Measurements from ENCODE around the gene NRG2.

Gene NRG2

DNA sequence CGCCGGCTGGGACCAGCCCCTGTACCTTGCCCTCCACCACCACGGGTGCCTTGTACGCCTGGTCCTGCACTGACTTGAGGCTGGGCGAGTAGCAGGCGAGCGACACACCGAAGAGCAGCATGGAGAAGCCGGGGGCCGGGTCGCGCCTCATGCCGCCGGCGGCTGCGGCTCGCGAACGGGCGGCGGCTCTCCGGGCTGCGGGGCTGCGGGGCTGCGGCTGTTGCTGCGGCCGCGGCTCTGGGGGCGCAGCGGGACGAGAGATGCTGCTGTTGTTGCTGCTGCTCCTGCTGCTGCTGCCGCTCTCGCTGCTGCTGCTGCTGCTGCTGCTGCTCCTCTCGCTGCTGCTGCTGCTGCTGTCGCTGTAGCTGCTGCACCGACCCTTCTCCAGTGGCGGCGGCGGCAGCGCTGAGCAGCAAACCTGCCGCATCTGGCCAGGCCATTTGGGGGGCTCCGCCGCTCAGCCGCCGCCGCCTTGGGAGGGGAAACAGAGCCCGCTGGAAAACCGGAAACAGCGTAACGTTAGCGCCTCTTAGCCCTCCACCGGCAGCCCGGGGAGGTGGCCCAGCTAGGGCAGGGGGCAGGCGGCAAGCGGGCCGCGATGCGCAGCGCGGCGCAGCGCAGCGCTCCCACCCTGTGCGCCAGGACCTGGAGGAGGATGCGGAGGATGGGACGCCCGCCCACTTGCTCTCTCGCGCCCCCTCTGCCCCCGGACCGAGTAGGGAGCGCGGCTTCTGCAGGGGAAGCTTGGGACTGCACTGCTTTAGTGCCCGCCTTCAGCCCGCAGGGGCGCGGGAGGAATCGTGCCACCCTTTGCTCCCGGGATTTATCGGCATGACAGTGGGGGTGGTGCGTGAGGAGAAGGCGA is at the start of gene NRG2:
TSS of gene NRG2 (minus strand) at position 657 of the 865 bp plus-strand sequence.
- peak; percentile 72 for DNase-seq

DNA sequence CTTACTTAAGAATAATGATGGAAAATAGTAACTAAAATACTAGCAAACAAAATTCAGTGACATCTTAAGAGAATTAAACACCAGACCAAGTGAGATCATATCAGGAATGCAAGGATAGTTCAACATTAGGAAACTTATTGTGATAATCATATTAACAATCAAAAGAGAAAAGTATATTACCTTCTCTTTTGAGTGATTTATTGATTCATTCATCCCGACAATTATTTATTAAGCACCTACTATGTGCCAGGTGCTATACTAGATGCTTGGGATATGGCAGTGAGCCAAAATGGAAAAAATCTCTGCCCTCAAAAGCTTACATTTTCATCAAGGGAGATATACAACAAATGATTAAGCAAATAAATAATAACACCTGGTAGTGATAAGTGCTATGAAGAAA is 47.2 kb upstream of the NRG2 start:
- DNase-seq: no peak

DNA sequence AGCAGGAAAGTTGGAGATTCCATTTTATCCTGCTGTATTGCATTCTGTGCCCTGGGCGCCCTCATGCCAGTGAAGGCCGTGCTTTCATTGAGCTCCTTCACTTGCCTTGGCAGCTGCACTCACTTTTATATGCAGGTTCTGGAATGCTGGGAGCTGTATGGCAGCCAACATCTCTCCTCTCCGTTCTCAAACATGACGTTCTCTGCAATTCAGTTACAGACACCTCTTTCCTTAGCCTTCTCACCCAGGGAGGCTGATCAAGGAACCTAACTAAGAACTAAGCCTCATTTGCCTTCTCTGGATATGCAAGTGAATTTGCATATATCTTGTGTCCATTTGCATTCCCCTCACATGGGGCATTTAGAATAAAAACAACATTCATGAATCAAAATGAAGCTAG is 41.4 kb upstream of the NRG2 start:
- DNase-seq: no peak

DNA sequence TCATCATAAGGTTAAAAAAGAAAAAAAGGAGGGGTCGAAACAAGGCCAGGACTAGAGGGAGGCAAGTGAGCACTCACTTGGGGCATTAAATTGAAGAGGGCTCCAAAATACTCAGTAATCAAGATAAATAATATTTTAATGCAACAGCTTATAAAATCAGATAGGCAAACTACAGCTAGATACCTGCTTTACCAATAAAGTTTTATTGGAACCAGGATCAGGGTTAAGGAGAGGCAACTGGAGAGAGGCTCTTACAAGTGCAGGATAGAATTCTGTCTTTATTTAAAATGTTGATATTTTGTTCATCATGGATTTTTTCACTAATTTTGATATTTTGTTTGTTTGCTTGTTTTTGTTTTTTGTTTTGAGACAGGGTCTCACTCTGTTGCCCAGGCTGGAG is 40.6 kb upstream of the NRG2 start:
- DNase-seq: no peak

DNA sequence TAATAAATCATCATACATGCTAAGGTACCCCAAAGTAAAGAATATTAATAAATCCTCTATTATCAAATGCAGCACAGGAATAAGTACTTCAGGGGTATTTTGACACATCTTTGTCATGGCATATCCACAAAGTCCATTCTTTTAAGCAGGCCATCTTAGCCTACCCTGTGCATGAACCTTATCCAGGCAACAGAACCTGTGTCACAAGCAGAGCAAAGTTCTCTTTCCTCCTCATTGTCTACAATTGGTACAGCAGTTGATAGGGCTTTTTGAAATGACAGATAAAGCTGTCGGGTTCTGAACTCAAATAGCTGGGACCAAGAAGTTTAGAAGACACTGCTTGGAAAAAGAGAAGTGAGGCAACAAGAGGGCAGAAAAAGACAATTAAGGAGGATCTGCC is 40.0 kb upstream of the NRG2 start:
- no peak for DNase-seq

DNA sequence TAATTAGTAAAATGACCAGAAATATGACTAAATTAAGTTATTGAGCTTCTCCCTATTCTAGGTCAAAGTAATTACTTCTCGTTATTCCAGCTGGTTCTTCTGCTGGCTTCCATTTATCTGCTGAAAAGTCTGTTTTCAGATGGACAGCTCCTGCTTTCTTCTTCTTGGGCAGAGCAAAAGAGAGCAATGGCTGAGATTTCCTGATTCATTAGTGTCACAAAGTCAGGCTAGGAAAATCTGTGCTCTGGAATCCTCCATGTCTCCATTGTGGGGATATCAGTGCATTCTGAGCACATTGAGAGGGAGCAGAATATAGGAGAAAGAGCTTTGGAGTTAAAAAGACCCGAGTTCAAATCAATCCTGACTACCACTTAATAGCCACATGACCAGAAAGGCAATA is 33.7 kb upstream of the NRG2 start:
- no peak for DNase-seq

DNA sequence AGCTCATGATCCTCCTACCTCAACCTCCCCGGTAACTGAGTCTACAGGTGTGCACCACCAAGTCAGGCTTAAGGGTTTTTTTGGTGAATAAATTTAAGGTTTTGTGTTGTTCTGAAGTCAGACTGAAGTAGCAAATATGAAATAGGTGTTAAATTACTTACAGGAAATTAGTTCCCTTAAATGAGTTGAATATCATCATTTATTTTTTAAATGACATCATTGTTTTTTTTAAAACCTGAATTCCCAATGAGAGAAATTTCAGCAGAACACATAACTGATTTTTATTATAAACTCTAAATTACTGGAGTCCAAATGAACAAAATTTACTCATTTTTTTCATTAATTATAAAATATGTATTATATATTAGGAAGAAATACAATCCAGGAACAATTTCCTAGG is 33.0 kb upstream of the NRG2 start:
- DNase-seq: no peak

DNA sequence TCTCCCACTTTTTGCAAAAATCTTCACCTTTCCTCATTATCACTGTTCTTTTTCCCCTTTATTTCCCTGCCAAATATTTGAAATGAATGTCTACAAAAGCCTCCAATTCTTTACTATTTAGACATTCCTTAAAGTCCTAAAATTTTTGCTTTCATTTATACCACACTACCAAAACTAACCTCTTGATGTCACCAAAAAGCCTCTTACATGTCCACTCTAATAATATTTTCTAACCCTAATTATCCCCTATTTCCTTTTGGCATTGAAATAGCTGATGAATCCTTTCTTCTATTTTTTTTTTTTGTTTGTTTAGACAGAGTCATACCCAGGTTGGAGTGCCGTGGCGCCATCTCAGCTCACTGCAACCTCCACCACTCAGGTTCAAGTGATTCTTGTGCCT is 32.3 kb upstream of the NRG2 start:
- DNase-seq: peak; percentile 28

DNA sequence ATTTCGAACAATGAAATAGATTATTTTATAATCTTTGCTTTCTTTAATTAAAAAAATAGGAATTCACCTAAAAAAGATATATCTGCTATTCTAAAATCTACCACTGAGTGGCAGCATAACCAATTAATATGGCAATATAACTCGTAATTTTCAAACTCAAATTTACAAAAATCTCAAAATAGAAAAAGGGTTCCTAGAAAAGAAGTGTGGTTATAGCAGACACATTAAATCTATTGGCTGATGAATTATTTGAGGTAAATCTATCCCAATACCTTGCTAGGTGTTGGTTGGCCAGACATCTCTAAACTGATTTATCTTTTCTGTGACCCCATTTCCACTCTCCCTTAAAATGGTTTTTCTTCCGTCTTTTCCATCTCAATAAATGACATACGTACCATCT is 30.2 kb upstream of the NRG2 start:
- no peak for DNase-seq

DNA sequence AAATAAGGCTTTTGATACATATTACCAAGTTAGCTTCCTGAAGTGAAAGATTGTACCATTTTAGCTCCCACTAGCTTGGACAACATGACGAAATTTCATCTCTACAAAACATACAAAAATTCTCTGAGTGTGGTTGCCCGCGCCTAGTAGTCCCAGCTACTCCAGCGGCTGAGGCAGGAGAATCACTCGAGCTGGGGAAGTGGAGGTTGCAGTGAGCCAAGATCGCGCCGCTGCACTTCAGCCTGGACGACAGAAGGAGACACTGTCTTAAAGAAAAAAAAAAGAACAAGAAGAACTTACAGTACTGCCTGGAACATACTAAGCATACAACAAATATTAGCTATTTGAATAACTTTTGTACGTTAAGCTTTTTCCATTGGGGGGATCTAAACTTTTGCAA is 29.7 kb upstream of the NRG2 start:
- DNase-seq: no peak

DNA sequence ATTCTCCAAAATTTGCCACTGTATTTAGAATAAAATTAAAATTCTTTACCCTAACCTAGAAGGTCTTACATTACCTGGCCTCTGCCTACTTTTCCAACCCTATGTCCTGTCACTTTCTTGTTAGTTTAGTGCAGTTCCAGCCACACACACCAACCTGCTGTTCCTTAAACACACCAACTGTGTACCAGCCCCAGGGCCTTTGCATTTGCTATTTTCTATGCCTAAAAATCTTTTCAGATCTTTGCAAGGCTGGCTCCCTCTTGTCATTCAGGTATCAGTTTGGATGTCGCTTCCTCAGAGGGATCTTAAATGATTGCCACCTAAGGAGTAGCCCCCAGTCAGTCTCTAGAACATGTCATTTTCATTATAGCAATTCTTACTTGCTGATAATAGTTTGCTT is 17.7 kb upstream of the NRG2 start:
- DNase-seq: no peak

DNA sequence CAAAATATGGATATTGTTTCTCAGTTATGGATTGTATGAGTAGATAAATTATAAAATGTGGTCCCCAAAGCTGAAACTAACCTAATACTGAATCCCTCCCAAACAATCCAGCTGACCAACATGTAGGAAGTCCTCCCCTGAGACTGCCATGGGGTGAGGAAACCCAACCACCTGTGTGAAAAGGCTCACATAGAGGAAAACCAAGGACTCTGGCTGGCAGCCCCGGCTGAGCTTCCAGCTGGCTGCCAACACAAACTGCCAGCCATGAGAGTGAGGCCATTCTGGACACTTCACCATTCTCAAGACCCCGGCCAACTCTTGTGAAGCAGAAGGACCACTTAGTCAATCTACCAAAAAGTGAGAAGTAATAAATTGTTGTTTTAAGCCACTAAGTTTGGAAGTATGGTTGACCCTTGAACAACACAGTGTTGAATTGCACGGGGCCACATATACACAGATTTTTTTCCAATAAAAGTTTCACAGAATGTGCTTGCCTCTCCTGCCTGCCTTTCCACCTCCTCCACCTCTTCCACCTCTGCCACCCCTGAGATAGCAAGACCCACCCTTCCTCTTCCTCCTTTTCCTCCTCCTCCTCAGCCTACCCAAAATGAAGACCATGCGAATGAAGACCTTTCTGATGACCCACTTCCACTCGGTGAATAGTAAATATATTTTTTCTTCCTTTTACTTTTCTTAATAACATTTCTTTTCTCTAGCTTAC is 15.3 kb upstream of the NRG2 start:
- DNase-seq: no peak

DNA sequence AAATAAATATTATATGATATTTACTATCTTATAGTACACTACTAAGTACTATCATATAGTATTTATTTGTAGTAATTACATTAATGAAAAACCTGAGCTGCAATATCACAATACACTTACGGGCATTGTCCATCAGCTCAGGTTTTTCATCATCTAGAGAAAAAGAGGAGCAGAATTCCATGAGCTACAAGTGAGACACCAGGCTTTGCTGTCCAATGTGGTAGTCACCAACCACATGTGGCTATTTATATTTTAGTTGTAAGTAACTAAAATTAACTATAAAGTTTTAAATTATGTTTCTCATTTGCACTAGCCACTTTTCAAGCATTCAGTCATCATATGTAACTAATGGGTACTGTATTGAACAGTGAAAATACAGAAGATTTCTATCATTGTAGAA is 13.8 kb upstream of the NRG2 start:
- no peak for DNase-seq

DNA sequence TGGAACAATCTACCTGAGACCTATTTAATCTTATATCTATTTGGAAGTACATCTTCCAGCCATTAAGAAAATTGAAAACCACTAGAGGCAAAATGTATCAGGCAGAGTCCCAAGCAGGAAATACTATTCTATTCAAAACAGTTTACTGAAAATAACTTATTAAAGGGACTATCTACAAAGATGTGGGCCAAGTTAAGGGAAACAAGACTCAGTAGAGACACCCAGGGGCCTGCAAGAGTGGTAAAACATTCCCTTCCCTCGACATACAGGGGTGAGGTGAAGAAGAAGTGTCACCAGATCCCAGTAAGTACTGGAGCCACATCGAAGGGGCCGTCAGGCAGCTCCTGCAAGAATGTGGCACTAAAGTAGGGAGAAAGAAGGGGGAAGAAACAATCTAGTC is 12.1 kb upstream of the NRG2 start:
- no peak for DNase-seq

DNA sequence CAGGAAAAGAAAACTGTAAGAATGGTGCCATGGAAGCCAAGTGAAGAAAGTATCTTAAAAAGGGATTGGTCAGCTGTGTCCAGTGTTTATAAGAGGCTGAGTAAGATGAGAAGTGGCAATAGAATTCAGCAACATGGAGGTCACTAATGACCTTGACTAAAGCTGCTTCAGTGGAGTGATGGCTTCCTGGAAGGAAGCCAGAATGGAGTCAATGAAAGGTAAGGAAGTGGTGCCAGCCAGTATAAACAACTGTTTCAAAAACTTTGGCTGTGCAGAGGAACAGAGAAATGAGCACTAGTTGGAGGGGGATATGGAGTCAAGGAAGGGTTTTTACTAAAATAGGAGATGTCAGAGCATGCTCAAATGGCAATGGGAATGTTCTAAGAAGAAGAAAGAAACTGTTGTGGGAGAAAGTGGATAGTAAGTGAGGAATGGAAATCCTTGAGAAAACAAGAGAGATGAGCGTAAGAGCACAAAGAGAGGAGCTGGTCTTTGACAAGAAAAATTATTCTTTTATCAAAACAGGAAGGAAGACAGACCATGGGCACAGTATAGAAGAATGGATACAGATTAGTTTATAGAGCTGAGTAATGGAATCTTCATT is 11.1 kb upstream of the NRG2 start:
- DNase-seq: peak; percentile 42

DNA sequence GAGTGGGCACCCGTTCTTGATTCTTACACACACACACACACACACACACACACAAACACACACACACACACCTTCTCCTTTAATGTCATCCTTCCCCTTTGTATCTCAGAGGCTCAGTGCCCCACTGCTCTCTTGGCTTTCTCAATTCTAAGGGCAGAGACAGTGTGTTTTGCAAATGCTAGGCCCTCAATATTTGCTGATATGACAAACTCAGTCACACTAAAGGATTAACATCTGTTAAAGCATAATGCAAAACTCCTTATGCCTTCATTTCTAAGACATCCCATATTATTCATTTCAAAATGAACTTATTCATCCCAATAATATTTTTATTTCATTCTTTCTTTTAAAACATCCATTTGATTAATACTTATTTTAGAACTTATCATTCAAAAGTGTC is 8.9 kb upstream of the NRG2 start:
- no peak for DNase-seq

DNA sequence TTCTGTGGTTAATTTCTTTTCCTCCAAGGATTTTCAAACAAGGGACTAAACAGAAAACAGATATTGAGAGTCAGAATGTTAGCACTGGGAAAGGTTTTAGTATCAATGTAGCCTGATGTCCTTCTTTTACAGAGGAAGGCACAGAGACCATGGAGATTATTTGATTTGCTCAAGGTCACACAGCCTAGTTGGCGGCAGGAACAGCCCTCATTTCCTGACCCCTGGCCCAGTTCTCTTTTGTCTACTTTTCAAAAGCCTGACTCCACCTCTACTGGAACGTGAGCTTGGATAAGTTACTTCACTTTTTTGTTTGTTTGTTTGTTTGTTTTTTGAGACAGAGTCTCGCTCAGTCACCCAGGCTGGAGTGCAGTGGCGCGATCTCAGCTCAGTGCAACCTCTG is 6.6 kb upstream of the NRG2 start:
- DNase-seq: no peak

DNA sequence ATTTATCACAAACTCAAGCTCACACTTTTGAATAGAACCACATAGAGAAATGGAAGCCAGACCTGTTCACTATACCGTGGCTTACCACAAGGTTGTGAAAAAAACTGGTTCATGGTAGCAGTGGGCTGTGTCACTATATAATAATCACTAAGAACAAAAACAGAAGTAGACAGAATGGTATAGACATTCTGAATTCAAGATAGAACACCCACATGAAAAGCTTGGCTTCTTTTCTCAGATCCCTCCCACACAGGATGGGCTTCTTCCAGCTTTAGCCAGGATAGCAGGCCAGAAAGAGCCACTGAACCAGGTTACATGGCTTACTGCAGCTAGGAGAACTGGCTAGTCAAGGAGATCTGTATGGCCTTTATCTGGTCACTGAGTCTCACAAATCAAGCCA is 6.1 kb upstream of the NRG2 start:
- DNase-seq: no peak

DNA sequence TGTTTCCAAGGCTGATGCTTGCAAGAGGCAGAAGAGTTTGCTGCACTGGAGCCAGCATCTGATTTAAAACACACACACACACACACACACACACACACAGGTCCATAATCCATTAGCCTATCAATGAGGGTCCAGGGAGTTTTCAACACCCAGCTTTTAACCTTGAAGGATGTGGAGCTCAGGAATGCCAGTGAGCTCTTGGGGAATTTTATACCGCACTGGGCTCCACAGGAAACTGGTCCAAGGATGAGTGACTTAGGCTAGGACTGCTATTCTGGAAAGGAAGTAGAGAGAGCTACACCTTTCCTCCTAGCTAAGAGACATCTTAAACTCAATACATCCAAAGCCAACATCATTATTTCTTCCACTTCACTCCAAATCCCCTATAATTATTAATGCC is 942 bp upstream of the NRG2 start:
- DNase-seq: no peak

DNA sequence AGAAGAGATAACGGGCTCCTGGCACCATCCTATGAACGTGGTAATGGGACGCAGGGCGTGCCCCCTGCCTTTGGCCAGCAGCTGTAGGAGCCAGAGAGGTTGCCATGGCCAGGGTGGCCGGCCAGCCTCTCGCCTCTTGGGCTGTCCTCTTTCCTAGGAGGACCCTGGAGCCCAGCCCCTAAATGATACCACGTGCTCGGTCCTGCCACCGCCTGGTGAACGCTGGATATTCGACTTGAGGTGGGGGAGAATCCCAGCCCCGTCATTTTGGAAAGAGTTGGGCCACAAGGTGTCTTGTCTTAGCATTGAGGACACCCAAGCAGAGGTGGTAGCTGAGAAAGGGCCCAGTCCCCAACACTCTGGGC is 391 bp upstream of the NRG2 start:
- DNase-seq: peak; percentile 42

DNA sequence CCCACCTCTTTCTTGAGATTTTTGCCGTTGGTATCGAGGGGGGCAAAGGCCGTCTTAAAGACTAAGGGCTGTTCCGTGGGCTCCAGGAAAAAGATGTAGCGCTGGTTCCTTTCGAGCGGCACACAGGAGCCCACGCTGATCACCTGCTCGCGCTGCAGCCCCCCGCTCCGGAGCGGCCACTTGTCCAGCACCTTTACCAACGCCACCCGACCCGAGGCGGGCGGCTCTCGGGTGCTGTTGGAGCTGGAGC is 781 bp downstream of the NRG2 start:
- no peak for DNase-seq

DNA sequence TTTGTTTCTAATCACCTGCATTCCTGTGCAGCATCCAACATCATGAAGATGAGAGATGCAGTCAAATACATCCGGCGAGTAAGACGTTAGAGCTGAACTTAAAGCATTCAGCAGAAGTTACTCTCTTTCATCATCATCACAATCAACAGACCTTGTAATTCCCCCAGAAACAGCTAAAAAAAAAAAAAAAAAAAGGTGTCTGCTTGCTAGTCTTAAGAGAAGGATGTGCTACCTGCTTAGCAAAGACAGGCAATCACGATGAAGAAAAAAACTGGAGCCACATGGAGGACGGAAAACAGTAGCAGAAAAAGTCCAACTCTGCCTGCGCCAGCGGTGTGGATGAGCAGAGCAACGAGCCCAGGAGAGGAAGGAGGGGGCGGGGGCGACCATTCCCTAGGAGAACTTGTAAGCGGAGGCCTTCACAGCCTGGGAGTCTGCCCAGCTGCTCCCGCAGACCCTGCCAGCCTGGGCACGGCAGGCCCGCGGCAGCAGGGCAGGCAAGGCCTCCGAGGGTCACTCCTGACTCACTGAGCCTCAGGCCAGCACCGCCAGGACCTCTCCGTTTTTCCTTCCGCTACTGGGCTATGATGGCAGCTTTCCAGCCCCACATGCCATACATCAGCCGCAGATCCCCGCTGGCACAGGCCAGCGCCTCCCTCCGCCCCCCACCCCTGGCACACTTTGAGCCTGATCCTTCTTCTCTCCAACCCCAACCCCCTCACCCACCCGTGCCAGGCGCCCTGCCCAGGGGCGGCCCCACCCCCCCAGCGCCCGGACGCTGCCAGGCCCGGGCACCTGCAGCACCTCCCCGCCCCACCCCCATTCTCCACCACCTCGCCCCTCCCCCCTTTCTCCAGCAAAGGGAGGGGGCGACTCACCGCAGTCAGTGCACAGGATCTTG is 1.4 kb downstream of the NRG2 start:
- DNase-seq: peak; percentile 68

DNA sequence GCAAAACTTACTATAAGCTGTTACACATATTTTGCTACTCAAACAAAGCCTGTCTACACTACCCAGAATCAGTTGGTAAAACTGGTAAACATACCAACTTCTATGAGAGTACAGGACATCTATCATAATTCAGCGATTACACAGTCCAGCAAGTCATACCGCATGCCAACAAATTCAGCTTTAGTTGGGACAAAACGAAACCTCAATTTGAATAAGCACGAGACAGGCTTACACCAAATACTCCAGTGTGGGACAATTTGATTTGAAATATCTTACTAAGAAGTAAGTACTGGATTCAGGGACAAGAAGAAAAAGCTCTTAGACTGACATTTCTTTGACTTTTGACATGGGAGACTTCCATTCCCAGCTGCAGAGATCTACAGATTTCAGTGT is 2.0 kb downstream of the NRG2 start:
- no peak for DNase-seq

DNA sequence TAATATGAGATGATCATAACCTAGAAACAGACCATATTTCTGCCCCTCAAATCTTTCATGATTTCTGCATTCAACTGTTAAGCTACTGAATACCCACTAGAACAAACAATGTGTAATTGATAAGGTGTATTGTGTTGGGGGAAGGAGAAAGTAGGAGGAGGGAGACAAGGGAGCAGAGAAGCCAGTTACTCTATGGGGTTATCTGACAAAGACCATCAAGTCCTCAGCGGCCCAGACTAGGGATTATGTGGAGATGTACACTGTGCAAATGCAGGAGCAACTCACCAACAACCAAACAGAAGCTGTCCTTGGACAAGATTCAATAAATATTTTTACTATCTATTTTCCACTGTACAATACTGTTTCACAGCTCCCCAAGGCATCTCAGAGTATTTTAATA is 2.7 kb downstream of the NRG2 start:
- DNase-seq: no peak

All from COR-L47 (cell line).